ENCODE data around the gene C19orf12. TPM values are rescaled to one million over a fixed set of nuclear protein-coding genes. Genes with fewer than 3 reads are reported as not detected.

Gene C19orf12
- total RNA-seq, 4 donors from 2014 or later: 8.5 to 35.0 (median 31.5) TPM

- no peaks in the 10 kb centered on the region for H3K36me3 ChIP-seq
- intact Hi-C loops (cut with DNase I; ENCODE audit: low total_unique reads): no loop called here
- H3K4me1 ChIP-seq: no peaks in the 10 kb centered on the region
- no peak overlapping the region for H3K27ac ChIP-seq
- no peak for DNase-seq
- no peaks in the 10 kb centered on the region for H3K27me3 ChIP-seq
- no peak for TF ChIP-seq POLR2A (IDR thresholded peaks at IDR 0.05)
- no peak for TF ChIP-seq CTCF (IDR thresholded peaks at IDR 0.05)
- H3K4me3 ChIP-seq: no peak overlapping the region
- H3K9me3 ChIP-seq: no peaks in the 10 kb centered on the region
These were observed 18.6 kb downstream of the C19orf12 start for GRCh38 chr19:29696565-29696846.

DNA sequence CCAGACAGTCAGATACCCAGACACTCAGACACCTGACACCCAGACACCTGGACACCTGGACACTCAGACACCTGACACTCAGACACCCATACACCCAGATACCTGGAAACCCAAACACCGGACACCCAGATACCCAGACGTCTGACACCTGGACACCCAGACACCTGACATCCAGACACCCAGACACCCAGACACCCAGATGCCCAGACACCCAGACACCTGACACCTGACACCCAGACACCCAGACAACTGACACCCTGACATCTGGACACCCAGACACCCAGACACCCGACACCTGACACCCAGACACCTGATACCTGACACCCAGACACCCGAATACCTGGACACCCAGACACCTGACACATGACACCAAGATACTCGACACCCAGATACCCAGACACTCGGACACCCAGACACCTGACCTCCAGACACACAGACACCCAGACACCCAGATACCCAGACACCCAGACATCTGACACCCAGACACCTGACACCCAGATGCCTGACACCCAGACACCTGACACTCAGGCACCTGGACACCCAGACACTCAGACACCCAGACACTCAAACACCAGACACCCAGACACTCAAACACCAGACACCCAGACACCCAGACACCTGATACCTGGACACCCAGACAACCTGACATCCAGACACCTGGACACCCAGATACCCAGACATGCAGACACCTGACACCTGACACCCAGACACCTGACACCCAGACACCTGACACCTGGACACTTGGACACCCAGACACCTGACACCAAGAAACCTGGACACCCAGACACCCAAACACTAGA lies 19.1 kb downstream of the C19orf12 start:
- H3K9me3 ChIP-seq: no peaks in the 10 kb centered on the region
- no peak for DNase-seq
- H3K4me1 ChIP-seq: no peaks in the 10 kb centered on the region
- intact Hi-C loops (cut with DNase I; ENCODE audit: low total_unique reads): no loop called here
- no peak overlapping the region for H3K4me3 ChIP-seq
- no peaks in the 10 kb centered on the region for H3K27me3 ChIP-seq
- H3K36me3 ChIP-seq: no peaks in the 10 kb centered on the region
- TF ChIP-seq CTCF (IDR thresholded peaks at IDR 0.05): no peak
- no peak for TF ChIP-seq POLR2A (IDR thresholded peaks at IDR 0.05)
- no peak overlapping the region for H3K27ac ChIP-seq

DNA sequence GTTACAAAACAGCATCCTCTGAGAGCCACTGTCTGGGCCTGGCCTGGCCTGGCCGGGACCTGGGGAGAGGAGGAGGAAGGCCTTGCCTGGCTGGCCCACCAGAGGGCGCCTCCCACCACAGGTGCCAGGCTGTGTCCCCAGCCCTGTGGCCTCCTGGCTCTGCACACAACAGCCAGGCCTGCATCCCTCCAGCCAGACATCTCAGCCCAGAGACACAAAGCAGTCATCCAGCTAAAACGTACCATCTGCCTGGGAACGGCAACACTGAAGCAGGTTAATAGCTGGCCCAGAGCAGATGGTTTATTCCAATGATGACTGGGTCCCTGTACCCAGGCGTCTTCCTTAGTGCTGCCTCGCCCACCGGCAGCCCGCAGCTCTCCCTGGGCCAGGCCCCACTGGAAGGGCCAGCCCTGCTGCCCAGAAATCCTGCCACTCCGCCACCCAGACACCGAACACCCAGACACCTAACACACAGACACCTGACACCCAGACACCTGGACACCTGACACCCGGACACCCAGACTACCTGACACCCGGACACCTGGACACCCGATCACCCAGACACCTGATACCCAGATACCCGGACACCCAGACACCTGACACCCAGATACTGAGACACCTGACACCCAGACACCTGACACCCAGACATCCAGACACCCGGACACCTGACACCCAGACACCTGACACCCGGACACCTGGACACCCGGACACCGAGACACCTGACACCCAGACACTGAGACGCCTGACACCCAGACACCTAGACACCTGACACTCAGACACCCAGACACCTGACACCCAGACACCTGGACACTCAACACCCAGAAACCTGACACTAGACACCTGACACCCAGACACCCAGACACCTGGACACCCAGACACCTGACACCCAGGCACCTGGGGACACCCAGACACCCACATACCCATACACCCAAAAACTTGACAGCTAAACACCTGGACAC lies 20.1 kb downstream of the C19orf12 start:
- Histone ChIP-seq H3K4me3 (no peak overlapping the region), H3K9me3 (peaks cover 0 to 5% of the 10 kb centered on the region in 2 donors), H3K27me3 (no peaks in the 10 kb centered on the region), H3K36me3 (no peaks in the 10 kb centered on the region), H3K4me1 (no peaks in the 10 kb centered on the region), H3K27ac (no peak overlapping the region)
- intact Hi-C loops (cut with DNase I; ENCODE audit: low total_unique reads): no loop called here
- no peak for TF ChIP-seq POLR2A (IDR thresholded peaks at IDR 0.05)
- peak; percentile 67 to 85 (median 82) for TF ChIP-seq CTCF (IDR thresholded peaks at IDR 0.05)
- peak; percentile 80 to 85 for DNase-seq

GRCh38 chr19:29694161-29694560 lies 20.9 kb downstream of the C19orf12 start:
- TF ChIP-seq CTCF (IDR thresholded peaks at IDR 0.05) (no peak), POLR2A (IDR thresholded peaks at IDR 0.05) (no peak)
- H3K27me3 ChIP-seq: no peaks in the 10 kb centered on the region
- H3K36me3 ChIP-seq: no peaks in the 10 kb centered on the region
- H3K4me3 ChIP-seq: no peak overlapping the region
- peaks cover 0 to 5% of the 10 kb centered on the region in 2 donors for H3K9me3 ChIP-seq
- no peaks in the 10 kb centered on the region for H3K4me1 ChIP-seq
- intact Hi-C loops (cut with DNase I; ENCODE audit: low total_unique reads): no loop called here
- H3K27ac ChIP-seq: no peak overlapping the region
- no peak for DNase-seq

GRCh38 chr19:29690842-29691241 lies 24.2 kb downstream of the C19orf12 start:
- Histone ChIP-seq H3K4me1 (no peaks in the 10 kb centered on the region), H3K36me3 (no peaks in the 10 kb centered on the region), H3K27me3 (no peaks in the 10 kb centered on the region), H3K27ac (no peak overlapping the region), H3K9me3 (peaks cover 0 to 5% of the 10 kb centered on the region in 2 donors), H3K4me3 (no peak overlapping the region)
- no peak for DNase-seq
- TF ChIP-seq POLR2A (IDR thresholded peaks at IDR 0.05) (no peak), CTCF (IDR thresholded peaks at IDR 0.05) (peak in 3 of 4 experiments; percentile 28 to 39 (median 36))
- intact Hi-C loops (cut with DNase I; ENCODE audit: low total_unique reads): no loop called here
